Neural progenitor cell (in vitro differentiated cells): ENCODE results near the gene SNX2.

ENCODE experiments used
- EZH2 ChIP-seq: fragments of 200-600 bp; sonication (generic); IDR thresholded peaks from 2 replicates; pipeline ENCODE4 v1.6.1; 2017; ENCODE audit warnings: antibody characterized with exemption, mild to moderate bottlenecking, moderate library complexity
- EZH2phosphoT487 ChIP-seq: fragments of 200-600 bp; sonication (generic); IDR thresholded peaks from 2 replicates; pipeline ENCODE4 v1.6.1; 2017; ENCODE audit warnings: antibody characterized with exemption
- TF ChIP-seq, protein P1 (sequence below): fragments of 200-600 bp; sonication (generic); IDR thresholded peaks from 2 replicates; pipeline ENCODE4 v1.5.1; 2017; ENCODE audit warnings: antibody characterized with exemption, mild to moderate bottlenecking

DNA sequence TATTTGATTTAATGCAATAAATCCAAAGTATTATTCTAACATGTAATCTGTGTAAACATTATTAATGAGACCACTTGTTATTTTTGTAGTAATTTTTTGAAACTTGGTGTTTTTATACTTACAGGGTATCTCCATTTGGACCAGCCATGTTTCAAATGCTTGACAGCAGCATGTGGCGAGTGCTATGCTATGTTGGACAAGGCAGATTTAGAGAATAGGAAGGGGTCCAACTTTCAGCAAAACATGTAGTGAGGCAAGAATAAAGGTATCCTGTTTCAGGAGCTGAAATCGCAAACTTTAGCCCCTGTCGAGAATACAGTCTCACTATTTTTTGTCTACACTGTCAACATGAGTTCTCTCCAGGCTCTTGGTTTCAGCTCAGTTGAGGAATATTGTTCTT, 104.2 kb downstream of the SNX2 start:
- TF ChIP-seq, protein P1, sequence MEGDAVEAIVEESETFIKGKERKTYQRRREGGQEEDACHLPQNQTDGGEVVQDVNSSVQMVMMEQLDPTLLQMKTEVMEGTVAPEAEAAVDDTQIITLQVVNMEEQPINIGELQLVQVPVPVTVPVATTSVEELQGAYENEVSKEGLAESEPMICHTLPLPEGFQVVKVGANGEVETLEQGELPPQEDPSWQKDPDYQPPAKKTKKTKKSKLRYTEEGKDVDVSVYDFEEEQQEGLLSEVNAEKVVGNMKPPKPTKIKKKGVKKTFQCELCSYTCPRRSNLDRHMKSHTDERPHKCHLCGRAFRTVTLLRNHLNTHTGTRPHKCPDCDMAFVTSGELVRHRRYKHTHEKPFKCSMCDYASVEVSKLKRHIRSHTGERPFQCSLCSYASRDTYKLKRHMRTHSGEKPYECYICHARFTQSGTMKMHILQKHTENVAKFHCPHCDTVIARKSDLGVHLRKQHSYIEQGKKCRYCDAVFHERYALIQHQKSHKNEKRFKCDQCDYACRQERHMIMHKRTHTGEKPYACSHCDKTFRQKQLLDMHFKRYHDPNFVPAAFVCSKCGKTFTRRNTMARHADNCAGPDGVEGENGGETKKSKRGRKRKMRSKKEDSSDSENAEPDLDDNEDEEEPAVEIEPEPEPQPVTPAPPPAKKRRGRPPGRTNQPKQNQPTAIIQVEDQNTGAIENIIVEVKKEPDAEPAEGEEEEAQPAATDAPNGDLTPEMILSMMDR, result no peak
- TF ChIP-seq EZH2phosphoT487 (no peak), EZH2 (no peak)
